KOPT-K1 (cell line): ENCODE data around the gene FTSJ1.
"Not testable (repeated sequence)": the region's sequence is repeated elsewhere in the genome, so short reads cannot be mapped to it uniquely, and the experiment has no call there.

Source experiments
- H3K27ac ChIP-seq: fragments of 200-600 bp; sonication (generic); 2 replicates; pipeline ENCODE4 v1.5.1; 2016; ENCODE audit warnings: antibody characterized with exemption, mild to moderate bottlenecking, low read depth, low read length; ENCODE audit not compliant: poor library complexity, severe bottlenecking
- H3K36me3 ChIP-seq: fragments of 200-600 bp; sonication (generic); 2 replicates; pipeline ENCODE4 v1.5.1; 2017; ENCODE audit warnings: antibody characterized with exemption, mild to moderate bottlenecking, low read length, moderate library complexity; ENCODE audit not compliant: insufficient read depth
- H3K9me3 ChIP-seq: fragments of 200-600 bp; sonication (generic); 2 replicates; pipeline ENCODE4 v1.5.1; 2017; ENCODE audit warnings: antibody characterized with exemption, low read length, mild to moderate bottlenecking; ENCODE audit not compliant: insufficient read depth, poor library complexity, severe bottlenecking

Gene FTSJ1

GRCh38 chrX:48516987-48517386 is 41.0 kb downstream of the FTSJ1 start:
- Histone ChIP-seq H3K27ac (no peak overlapping the region), H3K9me3 (no peaks in the 10 kb centered on the region), H3K36me3 (no peaks in the 10 kb centered on the region)

DNA sequence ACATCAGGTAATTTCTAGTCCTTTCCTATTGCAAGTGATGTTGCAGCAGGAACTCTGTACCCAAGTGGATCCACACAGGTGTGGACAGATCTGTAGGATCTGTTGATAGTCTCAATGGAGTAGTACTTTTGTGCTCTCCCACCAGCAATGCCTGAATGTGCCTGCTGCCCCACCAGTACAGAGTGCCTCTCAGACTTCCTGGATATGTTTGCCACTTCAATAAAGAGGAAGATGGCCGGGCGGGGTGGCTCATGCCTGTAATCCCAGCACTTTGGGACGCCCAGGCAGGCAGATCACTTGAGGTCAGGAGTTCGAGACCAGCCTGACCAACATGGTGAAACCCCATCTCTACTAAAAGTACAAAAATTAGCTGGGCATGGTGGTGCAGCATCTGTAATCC is 43.5 kb downstream of the FTSJ1 start:
- peak overlapping the region; percentile 90 for H3K27ac ChIP-seq
- H3K36me3 ChIP-seq, H3K9me3 ChIP-seq: not testable (repeated sequence)

- Histone ChIP-seq H3K36me3 (peaks cover 16% of the 10 kb centered on the region), H3K27ac (peak overlapping the region; percentile 90), H3K9me3 (no peaks in the 10 kb centered on the region)
Measured at GRCh38 chrX:48520455-48520854, 44.5 kb downstream of the FTSJ1 start.

GRCh38 chrX:48520976-48521352 is 45.0 kb downstream of the FTSJ1 start:
- Histone ChIP-seq H3K36me3 (peaks cover 21% of the 10 kb centered on the region), H3K27ac (peak overlapping the region; percentile 90), H3K9me3 (no peaks in the 10 kb centered on the region)

- Histone ChIP-seq H3K36me3 (peaks cover 27% of the 10 kb centered on the region), H3K27ac (peak within 1 kb of the TSS; percentile 90), H3K9me3 (no peaks in the 10 kb centered on the region)
Measured at GRCh38 chrX:48521353-48522243, 45.6 kb downstream of the FTSJ1 start, which contains the start of gene EBP. Gene EBP, plus strand, starts transcription at chrX:48521808. Its CDS starts 1,964 bp downstream, at chrX:48523772.

GRCh38 chrX:48522291-48522690 is 46.3 kb downstream of the FTSJ1 start:
- Histone ChIP-seq H3K27ac (peak overlapping the region; percentile 90), H3K9me3 (no peaks in the 10 kb centered on the region), H3K36me3 (peaks cover 34% of the 10 kb centered on the region)

DNA sequence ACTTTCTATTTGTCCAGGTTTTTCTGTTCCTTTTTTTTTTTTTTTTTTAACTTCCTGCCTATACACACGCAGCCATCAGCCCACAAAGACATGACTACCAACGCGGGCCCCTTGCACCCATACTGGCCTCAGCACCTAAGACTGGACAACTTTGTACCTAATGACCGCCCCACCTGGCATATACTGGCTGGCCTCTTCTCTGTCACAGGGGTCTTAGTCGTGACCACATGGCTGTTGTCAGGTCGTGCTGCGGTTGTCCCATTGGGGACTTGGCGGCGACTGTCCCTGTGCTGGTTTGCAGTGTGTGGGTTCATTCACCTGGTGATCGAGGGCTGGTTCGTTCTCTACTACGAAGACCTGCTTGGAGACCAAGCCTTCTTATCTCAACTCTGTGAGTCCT is 47.7 kb downstream of the FTSJ1 start:
- Histone ChIP-seq H3K9me3 (no peaks in the 10 kb centered on the region), H3K36me3 (peaks cover 48% of the 10 kb centered on the region), H3K27ac (no peak overlapping the region)

DNA sequence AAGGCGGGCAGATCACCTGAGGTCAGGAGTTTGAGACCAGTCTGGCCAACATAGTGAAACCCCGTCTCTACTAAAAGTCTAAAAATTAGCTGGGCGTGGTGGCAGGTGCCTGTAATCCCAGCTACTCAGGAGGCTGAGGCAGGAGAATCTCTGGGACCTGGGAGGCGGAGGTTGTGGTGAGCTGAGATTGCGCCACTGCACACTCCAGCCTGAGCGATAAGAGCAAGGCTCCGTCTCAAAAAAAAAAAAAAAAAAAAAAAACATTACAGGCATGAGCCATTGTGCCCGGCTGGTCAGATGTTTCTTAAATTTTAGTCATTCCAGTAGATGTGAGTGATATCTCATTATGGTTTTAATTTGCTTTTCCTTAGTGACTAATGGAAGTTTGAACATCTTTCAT is 49.9 kb downstream of the FTSJ1 start:
- H3K36me3 ChIP-seq, result peaks cover 68% of the 10 kb centered on the region
- H3K9me3 ChIP-seq, H3K27ac ChIP-seq: not testable (repeated sequence)

DNA sequence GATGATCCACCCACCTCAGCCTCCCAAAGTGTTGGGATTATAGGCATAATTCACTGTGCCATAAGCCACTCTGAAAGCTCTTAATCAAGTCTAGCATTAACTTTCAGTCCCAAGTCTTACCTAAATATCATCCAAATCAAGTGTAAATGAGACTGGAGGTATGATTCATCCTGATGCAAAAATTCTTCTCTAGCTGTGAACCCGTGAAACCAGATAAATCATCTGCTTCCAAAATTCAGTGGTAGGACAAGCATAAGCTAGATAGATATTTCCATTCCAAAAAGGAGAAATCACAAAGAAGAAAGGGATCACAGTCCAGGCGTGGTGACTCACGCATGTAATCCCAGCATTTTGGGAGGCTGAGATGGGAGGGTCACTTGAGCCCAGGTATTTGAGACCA is 54.7 kb downstream of the FTSJ1 start:
- Histone ChIP-seq H3K9me3 (no peaks in the 10 kb centered on the region), H3K36me3 (peaks cover 49% of the 10 kb centered on the region), H3K27ac (no peak overlapping the region)

GRCh38 chrX:48531358-48531959 is 55.5 kb downstream of the FTSJ1 start:
- Histone ChIP-seq H3K27ac (no peak overlapping the region), H3K36me3 (peaks cover 42% of the 10 kb centered on the region), H3K9me3 (no peaks in the 10 kb centered on the region)

- Histone ChIP-seq H3K9me3 (no peaks in the 10 kb centered on the region), H3K36me3 (peaks cover 35% of the 10 kb centered on the region), H3K27ac (no peak overlapping the region)
Measured at GRCh38 chrX:48532161-48532560, 56.2 kb downstream of the FTSJ1 start.

DNA sequence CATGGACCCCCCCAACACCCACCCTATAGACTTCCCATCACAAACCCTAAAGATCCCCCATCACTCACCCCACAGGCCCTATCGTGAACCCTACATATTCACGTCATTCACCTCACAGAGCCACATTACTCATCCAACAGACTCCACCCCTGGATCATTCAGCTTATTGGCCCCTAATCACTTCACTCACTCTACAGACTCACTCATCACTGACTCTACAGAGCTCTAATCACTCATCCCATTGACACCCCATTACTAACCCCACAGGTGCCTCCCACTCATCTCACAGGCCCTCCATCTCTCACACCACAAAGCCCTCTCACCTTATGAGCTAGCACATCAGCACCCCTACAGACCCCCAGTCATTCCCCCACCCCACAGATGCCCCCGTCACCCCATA is 57.2 kb downstream of the FTSJ1 start:
- Histone ChIP-seq H3K36me3 (peaks cover 25% of the 10 kb centered on the region), H3K9me3 (no peaks in the 10 kb centered on the region)

More for the DNA sequence above, 57.2 kb downstream of the FTSJ1 start:
- H3K27ac ChIP-seq, result no peak overlapping the region
